Measurements from ENCODE around the gene CLTCL1. TPM values are rescaled to one million over a fixed set of nuclear protein-coding genes. Genes with fewer than 3 reads are reported as not detected.

Gene CLTCL1
- total RNA-seq, 1 experiment from 2014 or later: 7.1 TPM

DNA sequence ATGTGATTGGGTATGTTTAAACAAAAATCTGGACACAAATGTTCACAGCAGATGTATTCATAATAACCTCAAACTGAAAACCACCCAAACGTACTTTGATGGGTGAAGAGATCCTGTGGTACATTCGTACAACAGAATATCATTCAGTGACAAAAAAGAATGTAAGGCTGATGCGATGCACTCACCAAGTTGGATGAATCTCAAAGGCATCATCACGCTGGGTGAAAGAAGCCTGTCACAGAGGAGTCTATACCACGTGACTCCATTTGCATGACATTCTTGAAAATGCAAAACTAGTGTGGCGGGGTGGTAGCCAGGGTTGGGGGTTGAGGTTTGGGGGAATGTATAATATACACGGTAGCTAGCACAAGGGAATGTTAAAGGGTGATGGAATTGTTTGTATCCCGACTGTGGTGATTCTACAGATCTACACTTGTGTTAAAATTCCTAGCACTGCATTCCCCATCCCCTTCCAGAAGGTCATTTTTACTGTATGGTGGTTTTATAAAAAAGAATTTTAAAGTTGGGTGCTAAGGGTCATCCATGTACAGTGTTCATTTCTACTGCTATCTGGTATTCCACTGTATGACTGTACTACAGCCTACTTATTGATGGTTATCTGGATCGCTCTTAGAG, 78.0 kb downstream of the CLTCL1 start:
- POLR2A ChIA-PET: interaction anchor here (0.7 kb wide), 1 partner anchor 39 kb away, joined by 3 read pairs; no protein-coding TSS in a partner anchor
- no peaks in the 10 kb centered on the region for H3K79me2 ChIP-seq (ENCODE audit: insufficient read depth, low read length)
- TF ChIP-seq, protein P1, sequence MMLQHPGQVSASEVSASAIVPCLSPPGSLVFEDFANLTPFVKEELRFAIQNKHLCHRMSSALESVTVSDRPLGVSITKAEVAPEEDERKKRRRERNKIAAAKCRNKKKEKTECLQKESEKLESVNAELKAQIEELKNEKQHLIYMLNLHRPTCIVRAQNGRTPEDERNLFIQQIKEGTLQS (IDR thresholded peaks at IDR 0.05): no peak
- TF ChIP-seq TCF7L2 (IDR thresholded peaks at IDR 0.05; ENCODE audit: borderline replicate concordance, extremely low read depth, insufficient read depth, insufficient read length) (no peak), YY1 (IDR thresholded peaks at IDR 0.05; ENCODE audit: extremely low read depth, insufficient replicate concordance, low read depth, low read length) (no peak), SRF (IDR thresholded peaks at IDR 0.05; ENCODE audit: low read depth) (no peak), CBX3 (IDR thresholded peaks at IDR 0.05; ENCODE audit: low read depth) (no peak), ZFX (IDR thresholded peaks at IDR 0.05) (no peak), RAD21 (IDR thresholded peaks at IDR 0.05; ENCODE audit: low read depth) (no peak), CEBPB (IDR thresholded peaks at IDR 0.05; ENCODE audit: low read depth) (no peak), ZNF274 (IDR thresholded peaks at IDR 0.05; ENCODE audit: low read depth, low read length) (no peak), JUND (IDR thresholded peaks at IDR 0.05) (no peak)
- TF ChIP-seq, protein P2, sequence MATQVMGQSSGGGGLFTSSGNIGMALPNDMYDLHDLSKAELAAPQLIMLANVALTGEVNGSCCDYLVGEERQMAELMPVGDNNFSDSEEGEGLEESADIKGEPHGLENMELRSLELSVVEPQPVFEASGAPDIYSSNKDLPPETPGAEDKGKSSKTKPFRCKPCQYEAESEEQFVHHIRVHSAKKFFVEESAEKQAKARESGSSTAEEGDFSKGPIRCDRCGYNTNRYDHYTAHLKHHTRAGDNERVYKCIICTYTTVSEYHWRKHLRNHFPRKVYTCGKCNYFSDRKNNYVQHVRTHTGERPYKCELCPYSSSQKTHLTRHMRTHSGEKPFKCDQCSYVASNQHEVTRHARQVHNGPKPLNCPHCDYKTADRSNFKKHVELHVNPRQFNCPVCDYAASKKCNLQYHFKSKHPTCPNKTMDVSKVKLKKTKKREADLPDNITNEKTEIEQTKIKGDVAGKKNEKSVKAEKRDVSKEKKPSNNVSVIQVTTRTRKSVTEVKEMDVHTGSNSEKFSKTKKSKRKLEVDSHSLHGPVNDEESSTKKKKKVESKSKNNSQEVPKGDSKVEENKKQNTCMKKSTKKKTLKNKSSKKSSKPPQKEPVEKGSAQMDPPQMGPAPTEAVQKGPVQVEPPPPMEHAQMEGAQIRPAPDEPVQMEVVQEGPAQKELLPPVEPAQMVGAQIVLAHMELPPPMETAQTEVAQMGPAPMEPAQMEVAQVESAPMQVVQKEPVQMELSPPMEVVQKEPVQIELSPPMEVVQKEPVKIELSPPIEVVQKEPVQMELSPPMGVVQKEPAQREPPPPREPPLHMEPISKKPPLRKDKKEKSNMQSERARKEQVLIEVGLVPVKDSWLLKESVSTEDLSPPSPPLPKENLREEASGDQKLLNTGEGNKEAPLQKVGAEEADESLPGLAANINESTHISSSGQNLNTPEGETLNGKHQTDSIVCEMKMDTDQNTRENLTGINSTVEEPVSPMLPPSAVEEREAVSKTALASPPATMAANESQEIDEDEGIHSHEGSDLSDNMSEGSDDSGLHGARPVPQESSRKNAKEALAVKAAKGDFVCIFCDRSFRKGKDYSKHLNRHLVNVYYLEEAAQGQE (IDR thresholded peaks at IDR 0.05; ENCODE audit: low read depth): no peak
- TF ChIP-seq, protein P3, sequence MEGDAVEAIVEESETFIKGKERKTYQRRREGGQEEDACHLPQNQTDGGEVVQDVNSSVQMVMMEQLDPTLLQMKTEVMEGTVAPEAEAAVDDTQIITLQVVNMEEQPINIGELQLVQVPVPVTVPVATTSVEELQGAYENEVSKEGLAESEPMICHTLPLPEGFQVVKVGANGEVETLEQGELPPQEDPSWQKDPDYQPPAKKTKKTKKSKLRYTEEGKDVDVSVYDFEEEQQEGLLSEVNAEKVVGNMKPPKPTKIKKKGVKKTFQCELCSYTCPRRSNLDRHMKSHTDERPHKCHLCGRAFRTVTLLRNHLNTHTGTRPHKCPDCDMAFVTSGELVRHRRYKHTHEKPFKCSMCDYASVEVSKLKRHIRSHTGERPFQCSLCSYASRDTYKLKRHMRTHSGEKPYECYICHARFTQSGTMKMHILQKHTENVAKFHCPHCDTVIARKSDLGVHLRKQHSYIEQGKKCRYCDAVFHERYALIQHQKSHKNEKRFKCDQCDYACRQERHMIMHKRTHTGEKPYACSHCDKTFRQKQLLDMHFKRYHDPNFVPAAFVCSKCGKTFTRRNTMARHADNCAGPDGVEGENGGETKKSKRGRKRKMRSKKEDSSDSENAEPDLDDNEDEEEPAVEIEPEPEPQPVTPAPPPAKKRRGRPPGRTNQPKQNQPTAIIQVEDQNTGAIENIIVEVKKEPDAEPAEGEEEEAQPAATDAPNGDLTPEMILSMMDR (IDR thresholded peaks at IDR 0.05 in 2 of 3, conservative IDR thresholded peaks at IDR 0.05 in 1 of 3; ENCODE audit: borderline replicate concordance in 1 of 3, insufficient read depth in 1 of 3, low read depth in 2 of 3, low read length in 2 of 3): no peak
- TF ChIP-seq, protein P4, sequence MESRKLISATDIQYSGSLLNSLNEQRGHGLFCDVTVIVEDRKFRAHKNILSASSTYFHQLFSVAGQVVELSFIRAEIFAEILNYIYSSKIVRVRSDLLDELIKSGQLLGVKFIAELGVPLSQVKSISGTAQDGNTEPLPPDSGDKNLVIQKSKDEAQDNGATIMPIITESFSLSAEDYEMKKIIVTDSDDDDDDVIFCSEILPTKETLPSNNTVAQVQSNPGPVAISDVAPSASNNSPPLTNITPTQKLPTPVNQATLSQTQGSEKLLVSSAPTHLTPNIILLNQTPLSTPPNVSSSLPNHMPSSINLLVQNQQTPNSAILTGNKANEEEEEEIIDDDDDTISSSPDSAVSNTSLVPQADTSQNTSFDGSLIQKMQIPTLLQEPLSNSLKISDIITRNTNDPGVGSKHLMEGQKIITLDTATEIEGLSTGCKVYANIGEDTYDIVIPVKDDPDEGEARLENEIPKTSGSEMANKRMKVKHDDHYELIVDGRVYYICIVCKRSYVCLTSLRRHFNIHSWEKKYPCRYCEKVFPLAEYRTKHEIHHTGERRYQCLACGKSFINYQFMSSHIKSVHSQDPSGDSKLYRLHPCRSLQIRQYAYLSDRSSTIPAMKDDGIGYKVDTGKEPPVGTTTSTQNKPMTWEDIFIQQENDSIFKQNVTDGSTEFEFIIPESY (IDR thresholded peaks at IDR 0.05; ENCODE audit: extremely low read depth, insufficient replicate concordance, low read length): no peak
- no peaks in the 10 kb centered on the region for H3K9me3 ChIP-seq (ENCODE audit: control insufficient read depth in 1 of 2, insufficient read depth in 1 of 2, low read depth in 1 of 2, low read length in 2 of 2)
- H3K9ac ChIP-seq (ENCODE audit: low read length): no peak overlapping the region
- CTCF ChIA-PET: no interaction called here
- DNase-seq (ENCODE audit: low read depth, low spot score) (no peak), ATAC-seq (no peak)
- H3K4me2 ChIP-seq (ENCODE audit: low read length): no peak overlapping the region
- no TSS peak for BruUV-seq (replicated peaks)
- H4K20me1 ChIP-seq (ENCODE audit: insufficient read depth): no peaks in the 10 kb centered on the region
- peaks cover 0 to 5% of the 10 kb centered on the region in 2 experiments; a peak in 2 of 4 replicates for H3K4me1 ChIP-seq (ENCODE audit: control insufficient read depth in 1 of 2, insufficient read depth in 2 of 2, low read length in 2 of 2)
- H3K27me3 ChIP-seq (ENCODE audit: insufficient read depth, low read length): no peaks in the 10 kb centered on the region
- no peak overlapping the region for H3K4me3 ChIP-seq (replicated peaks in 1 of 2; ENCODE audit: low read depth in 1 of 2, low read length in 2 of 2)
- RAD21 ChIA-PET (ENCODE audit: low non-redundant PET in 1 of 2, low total read pairs in 2 of 2, uncharacterized antibody in 2 of 2, unreplicated experiment in 2 of 2): no interaction called here
- no peak overlapping the region for H3K27ac ChIP-seq (ENCODE audit: low read depth, low read length)
- H2AFZ ChIP-seq (ENCODE audit: low read depth, low read length, poor library complexity, severe bottlenecking): no peak overlapping the region
- H3K9me2 ChIP-seq (ENCODE audit: insufficient read depth): no peaks in the 10 kb centered on the region
- H3K36me3 ChIP-seq (ENCODE audit: control insufficient read depth in 1 of 2, insufficient read depth in 2 of 2, low read length in 2 of 2): peaks cover 0 to 6% of the 10 kb centered on the region in 2 experiments; a peak in 1 of 4 replicates
- intact Hi-C loops (cut with micrococcal nuclease): no loop called here
